Activated T-cell treated with anti-CD3 and anti-CD28 coated beads, Interleukin-2, amount 50 U/mL, for 4 hours (primary cell): ENCODE data around the gene CNKSR2. TPM values are rescaled to one million over a fixed set of nuclear protein-coding genes. Genes with fewer than 3 reads are reported as not detected.

Experiments used
- ATAC-seq, 2 donors: fragments of 200-7000 bp; cut with Tn5 transposase; one replicate each; pipeline ENCODE4 v1.10.0; 2021
- DNase-seq: peaks from one replicate; pipeline ENCODE4 v3.0.0-alpha.2; 2020
- H3K27me3 Mint-ChIP-seq: one replicate; pipeline ENCODE4 v1.8.0; 2021; ENCODE audit warnings: low read depth, mixed read lengths
- H3K36me3 Mint-ChIP-seq: one replicate; pipeline ENCODE4 v1.8.0; 2022; ENCODE audit warnings: mixed read lengths; ENCODE audit not compliant: insufficient read depth
- H3K4me1 Mint-ChIP-seq: one replicate; pipeline ENCODE4 v1.8.0; 2021; ENCODE audit warnings: low read depth, mixed read lengths
- H3K4me3 Mint-ChIP-seq: one replicate; pipeline ENCODE4 v1.8.0; 2021; ENCODE audit warnings: mild to moderate bottlenecking, moderate library complexity, mixed read lengths
- H3K9me3 Mint-ChIP-seq: one replicate; pipeline ENCODE4 v1.8.0; 2021; ENCODE audit warnings: mixed read lengths
- total RNA-seq, 3 donors: library from RNA; stranded (reverse); gene quantifications; one replicate each; pipeline ENCODE4 v1.2.1, GENCODE V29; 2021

CNKSR2 gene
- total RNA-seq, 3 donors from 2014 or later: 6.4 to 11.4 (median 9.0) TPM

DNA sequence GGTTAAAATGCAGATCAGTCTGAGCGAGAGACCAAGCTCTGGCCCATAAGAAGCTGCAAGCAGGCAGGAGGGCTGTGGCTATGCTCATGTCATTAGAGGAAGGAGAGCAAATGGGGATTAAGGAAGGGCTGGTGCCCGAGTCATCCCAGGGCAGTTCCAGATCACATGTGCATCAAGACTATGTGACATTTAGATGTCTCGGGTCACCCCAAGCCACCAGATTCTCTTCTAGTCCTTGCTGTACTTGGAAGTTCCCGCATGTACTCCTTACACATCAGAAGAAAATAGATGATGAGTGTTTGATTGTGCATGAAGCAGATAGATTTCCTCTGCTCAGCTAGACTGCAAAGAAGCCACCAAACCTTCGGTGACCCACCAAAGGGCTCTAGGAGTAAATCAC is 326.1 kb downstream of the CNKSR2 start:
- DNase-seq: no peak

GRCh38 chrX:21700967-21701366 is 326.7 kb downstream of the CNKSR2 start:
- ATAC-seq (no peak), DNase-seq (no peak)
- Mint-ChIP-seq H3K4me1 (no peaks in the 10 kb centered on the region), H3K9me3 (no peaks in the 10 kb centered on the region), H3K36me3 (no peaks in the 10 kb centered on the region), H3K27me3 (no peaks in the 10 kb centered on the region), H3K4me3 (no peak overlapping the region)

More for the DNA sequence above, 326.1 kb downstream of the CNKSR2 start:
- Mint-ChIP-seq H3K4me1 (no peaks in the 10 kb centered on the region), H3K4me3 (no peak overlapping the region), H3K36me3 (no peaks in the 10 kb centered on the region), H3K27me3 (no peaks in the 10 kb centered on the region), H3K9me3 (no peaks in the 10 kb centered on the region)
- no peak for ATAC-seq

DNA sequence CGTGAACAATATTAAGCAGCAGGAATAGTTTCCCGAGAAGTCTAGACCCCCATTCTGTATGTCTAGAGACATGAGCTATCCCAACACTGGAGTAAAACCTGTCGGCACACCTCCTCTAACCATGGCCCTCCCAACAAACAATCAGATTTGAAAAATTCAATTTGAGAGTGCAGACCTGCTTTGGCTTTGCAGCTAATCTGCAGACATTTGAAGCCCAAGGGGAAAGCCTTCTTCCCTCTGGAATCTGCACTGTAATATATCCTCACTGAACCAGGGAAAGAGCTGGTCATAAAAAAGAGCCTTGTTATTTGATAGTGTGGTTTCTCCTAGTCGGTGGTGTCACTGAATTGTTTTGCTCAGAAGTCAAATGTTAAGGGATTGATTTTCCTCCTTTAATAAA is 328.5 kb downstream of the CNKSR2 start:
- ATAC-seq (no peak), DNase-seq (no peak)
- Mint-ChIP-seq H3K27me3 (no peaks in the 10 kb centered on the region), H3K4me1 (no peaks in the 10 kb centered on the region), H3K36me3 (no peaks in the 10 kb centered on the region), H3K9me3 (no peaks in the 10 kb centered on the region), H3K4me3 (no peak overlapping the region)
